PFSK-1 (cell line): ENCODE data around the gene RUNX2.

ENCODE experiments used
- FOXP2 ChIP-seq: optimal IDR thresholded peaks from 2 replicates; pipeline ENCODE3; 2011; ENCODE audit warnings: borderline replicate concordance, control low read depth, inconsistent platforms; ENCODE audit not compliant: insufficient read depth; ENCODE audit errors: extremely low read length, extremely low read depth
- POLR2AphosphoS5 ChIP-seq: IDR thresholded peaks from 2 replicates; pipeline ENCODE4 v1.6.1; 2012; ENCODE audit warnings: low read depth, mild to moderate bottlenecking, control low read depth, low read length, moderate library complexity
- SIN3A ChIP-seq: IDR thresholded peaks from 2 replicates; pipeline ENCODE4 v1.6.1; 2012; ENCODE audit warnings: mild to moderate bottlenecking, low read length, moderate library complexity, borderline replicate concordance; ENCODE audit not compliant: insufficient read depth
- TAF1 ChIP-seq: IDR thresholded peaks from 2 replicates; pipeline ENCODE4 v1.6.1; 2012; ENCODE audit warnings: low read length, control low read depth, borderline replicate concordance; ENCODE audit not compliant: insufficient read depth
- TF ChIP-seq, protein P1 (sequence below), 2 experiments: IDR thresholded peaks; 2 replicates each; pipeline versions ENCODE4 v1.6.1 to v1.8.0; 2011 to 2012; ENCODE audit warnings: low read depth in 2 of 2, low read length in 2 of 2, control low read depth in 1 of 2, inconsistent platforms in 1 of 2, mild to moderate bottlenecking in 1 of 2, moderate library complexity in 1 of 2; ENCODE audit not compliant: insufficient read depth in 1 of 2

RUNX2 gene

DNA sequence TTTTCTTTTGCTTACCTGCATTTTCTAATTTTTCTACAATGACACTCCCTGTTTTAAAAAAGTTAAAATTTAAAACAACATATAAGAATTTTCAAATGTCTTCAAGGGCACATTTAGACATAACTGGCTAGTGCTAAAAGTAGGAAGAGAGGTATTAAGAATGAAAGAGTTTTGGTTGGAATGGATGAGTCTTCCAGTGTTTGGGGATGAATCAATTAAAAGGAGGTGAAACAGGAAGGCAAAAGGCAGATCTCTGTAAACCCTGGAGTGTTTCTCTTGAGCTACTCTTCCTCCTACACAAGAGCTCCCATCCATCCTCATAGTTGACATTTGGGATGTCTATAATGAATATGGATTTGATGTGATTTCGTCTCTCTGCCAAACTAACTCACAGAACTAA lies 288.1 kb downstream of the RUNX2 start:
- no peak for TF ChIP-seq TAF1
- TF ChIP-seq, protein P1, sequence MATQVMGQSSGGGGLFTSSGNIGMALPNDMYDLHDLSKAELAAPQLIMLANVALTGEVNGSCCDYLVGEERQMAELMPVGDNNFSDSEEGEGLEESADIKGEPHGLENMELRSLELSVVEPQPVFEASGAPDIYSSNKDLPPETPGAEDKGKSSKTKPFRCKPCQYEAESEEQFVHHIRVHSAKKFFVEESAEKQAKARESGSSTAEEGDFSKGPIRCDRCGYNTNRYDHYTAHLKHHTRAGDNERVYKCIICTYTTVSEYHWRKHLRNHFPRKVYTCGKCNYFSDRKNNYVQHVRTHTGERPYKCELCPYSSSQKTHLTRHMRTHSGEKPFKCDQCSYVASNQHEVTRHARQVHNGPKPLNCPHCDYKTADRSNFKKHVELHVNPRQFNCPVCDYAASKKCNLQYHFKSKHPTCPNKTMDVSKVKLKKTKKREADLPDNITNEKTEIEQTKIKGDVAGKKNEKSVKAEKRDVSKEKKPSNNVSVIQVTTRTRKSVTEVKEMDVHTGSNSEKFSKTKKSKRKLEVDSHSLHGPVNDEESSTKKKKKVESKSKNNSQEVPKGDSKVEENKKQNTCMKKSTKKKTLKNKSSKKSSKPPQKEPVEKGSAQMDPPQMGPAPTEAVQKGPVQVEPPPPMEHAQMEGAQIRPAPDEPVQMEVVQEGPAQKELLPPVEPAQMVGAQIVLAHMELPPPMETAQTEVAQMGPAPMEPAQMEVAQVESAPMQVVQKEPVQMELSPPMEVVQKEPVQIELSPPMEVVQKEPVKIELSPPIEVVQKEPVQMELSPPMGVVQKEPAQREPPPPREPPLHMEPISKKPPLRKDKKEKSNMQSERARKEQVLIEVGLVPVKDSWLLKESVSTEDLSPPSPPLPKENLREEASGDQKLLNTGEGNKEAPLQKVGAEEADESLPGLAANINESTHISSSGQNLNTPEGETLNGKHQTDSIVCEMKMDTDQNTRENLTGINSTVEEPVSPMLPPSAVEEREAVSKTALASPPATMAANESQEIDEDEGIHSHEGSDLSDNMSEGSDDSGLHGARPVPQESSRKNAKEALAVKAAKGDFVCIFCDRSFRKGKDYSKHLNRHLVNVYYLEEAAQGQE (IDR thresholded peaks at IDR 0.05; ENCODE audit: insufficient read depth in 1 of 2, low read depth in 2 of 2, low read length in 2 of 2), result no peak
- no peak for TF ChIP-seq FOXP2
- TF ChIP-seq SIN3A, result no peak
- no peak for TF ChIP-seq POLR2AphosphoS5

- TF ChIP-seq FOXP2, result no peak
- no peak for TF ChIP-seq POLR2AphosphoS5
- no peak for TF ChIP-seq SIN3A
- TF ChIP-seq TAF1, result no peak
- TF ChIP-seq, protein P1 (IDR thresholded peaks at IDR 0.05; ENCODE audit: insufficient read depth in 1 of 2, low read depth in 2 of 2, low read length in 2 of 2), result no peak
Observed at GRCh38 chr6:45617441-45617840, 289.3 kb downstream of the RUNX2 start.

DNA sequence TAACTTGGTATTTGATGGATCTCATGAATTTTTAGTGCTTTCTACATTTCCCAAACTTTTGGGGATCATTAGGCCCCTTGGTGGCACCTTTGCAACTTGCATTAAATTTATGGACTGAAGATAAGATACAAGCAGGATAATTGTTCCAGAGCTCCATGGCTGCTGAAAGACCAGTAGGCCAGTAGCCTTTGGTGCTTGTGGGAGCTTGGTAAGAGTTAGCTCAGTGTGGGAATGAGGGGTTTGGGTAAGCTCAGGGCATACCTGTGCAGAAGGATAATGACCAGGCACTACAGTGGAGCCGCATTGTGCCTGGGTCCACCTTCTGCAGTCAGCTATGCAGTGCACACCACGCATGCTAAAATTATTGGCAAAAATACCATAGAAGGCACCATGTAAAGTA lies 290.1 kb downstream of the RUNX2 start:
- TF ChIP-seq, protein P1 (IDR thresholded peaks at IDR 0.05; ENCODE audit: insufficient read depth in 1 of 2, low read depth in 2 of 2, low read length in 2 of 2), result no peak
- TF ChIP-seq FOXP2 (no peak), TAF1 (no peak), POLR2AphosphoS5 (no peak), SIN3A (no peak)

DNA sequence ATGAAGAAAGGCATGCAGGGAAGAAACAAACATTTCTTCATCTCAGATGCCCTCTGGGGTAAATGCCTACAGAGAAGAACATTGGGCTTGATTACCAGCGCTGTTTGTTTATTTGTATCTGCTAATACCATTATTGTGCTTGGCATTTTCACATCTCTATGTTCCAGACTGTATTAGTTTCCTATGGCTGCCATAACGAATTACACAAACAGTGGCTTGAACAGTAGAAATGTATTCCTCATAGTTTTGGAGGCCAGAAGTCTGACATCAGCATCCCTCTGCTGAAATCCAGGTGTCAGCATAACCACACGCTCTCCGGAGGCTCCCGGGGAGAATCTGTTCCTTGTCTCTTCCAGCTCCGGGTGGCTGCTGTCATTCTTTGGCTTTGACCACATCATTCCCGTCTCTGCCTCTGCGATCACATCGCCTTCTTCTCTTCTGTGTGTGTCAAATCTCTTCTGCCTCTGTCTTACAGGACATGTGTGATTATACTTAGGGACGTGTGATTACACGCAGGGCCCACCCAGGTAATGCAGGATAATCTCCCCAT lies 291.2 kb downstream of the RUNX2 start:
- TF ChIP-seq, protein P1 (IDR thresholded peaks at IDR 0.05; ENCODE audit: insufficient read depth in 1 of 2, low read depth in 2 of 2, low read length in 2 of 2), result no peak
- no peak for TF ChIP-seq SIN3A
- no peak for TF ChIP-seq TAF1
- no peak for TF ChIP-seq FOXP2
- no peak for TF ChIP-seq POLR2AphosphoS5

DNA sequence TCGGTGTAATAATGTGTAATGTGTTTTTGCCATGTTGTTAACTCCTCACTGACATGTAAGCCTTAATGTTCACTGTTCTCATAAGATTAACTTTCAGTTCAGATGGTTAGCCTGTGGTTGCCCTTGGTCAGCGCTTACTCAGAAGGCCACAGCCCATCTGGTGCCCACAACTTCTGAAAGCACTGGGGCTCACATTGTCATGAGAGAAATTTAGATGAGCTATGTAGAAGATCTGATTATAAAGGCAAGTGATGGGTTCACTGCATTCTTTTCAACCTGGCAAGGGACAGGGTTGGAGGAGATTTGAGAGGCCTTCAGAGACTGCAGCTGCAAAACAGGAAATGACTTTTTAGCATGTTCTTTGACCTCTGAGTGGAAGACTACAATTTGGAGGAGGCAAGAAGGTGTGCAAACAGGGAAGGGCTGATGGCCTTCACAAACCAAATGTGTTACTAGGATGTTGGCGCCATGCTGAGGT lies 291.9 kb downstream of the RUNX2 start:
- no peak for TF ChIP-seq TAF1
- TF ChIP-seq POLR2AphosphoS5, result no peak
- no peak for TF ChIP-seq FOXP2
- TF ChIP-seq, protein P1 (IDR thresholded peaks at IDR 0.05; ENCODE audit: insufficient read depth in 1 of 2, low read depth in 2 of 2, low read length in 2 of 2), result no peak
- TF ChIP-seq SIN3A, result no peak
